HEK293T (cell line): ENCODE results near the gene DCP2.

ENCODE experiments used
- ARNT ChIP-seq: fragments of 450-650 bp; IDR thresholded peaks from 2 replicates; pipeline ENCODE4 v1.6.1; 2017; ENCODE audit warnings: mild to moderate bottlenecking
- BHLHE40 ChIP-seq: fragments of 450-650 bp; IDR thresholded peaks from 2 replicates; pipeline ENCODE4 v1.6.1; 2016; ENCODE audit warnings: mild to moderate bottlenecking, moderate library complexity, borderline replicate concordance
- CTBP1 ChIP-seq: fragments of 450-650 bp; IDR thresholded peaks from 2 replicates; pipeline ENCODE4 v1.6.1; 2016; ENCODE audit warnings: borderline replicate concordance
- ELF4 ChIP-seq: fragments of 450-650 bp; IDR thresholded peaks from 2 replicates; pipeline ENCODE4 v1.6.1; 2017; ENCODE audit warnings: antibody characterized with exemption
- FOXA1 ChIP-seq: fragments of 450-650 bp; IDR thresholded peaks from 2 replicates; pipeline ENCODE4 v1.6.1; 2016; ENCODE audit warnings: mild to moderate bottlenecking
- FOXK2 ChIP-seq: fragments of 450-650 bp; IDR thresholded peaks from 2 replicates; pipeline ENCODE4 v1.6.1; 2016; ENCODE audit warnings: mild to moderate bottlenecking
- HDGF ChIP-seq: fragments of 450-650 bp; IDR thresholded peaks from 2 replicates; pipeline ENCODE4 v1.6.1; 2017; ENCODE audit warnings: antibody characterized with exemption, borderline replicate concordance
- L3MBTL2 ChIP-seq: fragments of 450-650 bp; conservative IDR thresholded peaks from 2 replicates; pipeline ENCODE4 v1.6.1; 2016; ENCODE audit warnings: mild to moderate bottlenecking
- PKNOX1 ChIP-seq: fragments of 450-650 bp; IDR thresholded peaks from 2 replicates; pipeline ENCODE4 v1.6.1; 2016
- SP1 ChIP-seq: fragments of 450-650 bp; IDR thresholded peaks from 2 replicates; pipeline ENCODE4 v1.6.1; 2017
- SUZ12 ChIP-seq: fragments of 450-650 bp; IDR thresholded peaks from 2 replicates; pipeline ENCODE4 v1.6.1; 2016; ENCODE audit warnings: mild to moderate bottlenecking
- TARDBP ChIP-seq: fragments of 450-650 bp; IDR thresholded peaks from 2 replicates; pipeline ENCODE4 v1.6.1; 2016

- TF ChIP-seq SP1 (no peak), CTBP1 (no peak), ELF4 (no peak), SUZ12 (no peak), FOXK2 (no peak), BHLHE40 (no peak), FOXA1 (no peak), L3MBTL2 (no peak), ARNT (no peak), HDGF (no peak), TARDBP (no peak), PKNOX1 (no peak)
Observed at GRCh38 chr5:112960315-112960714, 16.3 kb upstream of the DCP2 start.
